AG09309 (cell line): Measurements from ENCODE around the gene NDUFAF8.

ENCODE experiments used
- DNase-seq: peaks from one replicate; pipeline ENCODE4 v3.0.0-alpha.2; 2010; ENCODE audit warnings: low read depth
- H3K4me3 ChIP-seq: 2 replicates; pipeline ENCODE4 v1.5.1; 2011; ENCODE audit warnings: mild to moderate bottlenecking, low read depth, low read length, moderate library complexity; ENCODE audit not compliant: control insufficient read depth
- CTCF ChIP-seq: IDR thresholded peaks from 2 replicates; pipeline ENCODE4 v1.5.1; 2011; ENCODE audit warnings: mild to moderate bottlenecking, low read depth, low read length, inconsistent platforms; ENCODE audit not compliant: insufficient read depth, control insufficient read depth; ENCODE audit errors: missing control alignments

NDUFAF8 gene

GRCh38 chr17:81267390-81268067, 28.4 kb downstream of the NDUFAF8 start:
- no peak overlapping the region for H3K4me3 ChIP-seq
- no peak for DNase-seq
- no peak for TF ChIP-seq CTCF

- no peak overlapping the region for H3K4me3 ChIP-seq
- no peak for DNase-seq
- no peak for TF ChIP-seq CTCF
Observed at GRCh38 chr17:81270279-81270678, 31.2 kb downstream of the NDUFAF8 start.

- no peak for TF ChIP-seq CTCF
- H3K4me3 ChIP-seq = no peak overlapping the region
- DNase-seq = no peak
Observed at GRCh38 chr17:81271226-81271625, 32.1 kb downstream of the NDUFAF8 start.

GRCh38 chr17:81272616-81273015, 33.5 kb downstream of the NDUFAF8 start:
- no peak for DNase-seq
- no peak overlapping the region for H3K4me3 ChIP-seq
- no peak for TF ChIP-seq CTCF

GRCh38 chr17:81273698-81274470, 34.8 kb downstream of the NDUFAF8 start:
- DNase-seq = no peak

GRCh38 chr17:81274471-81274855, 35.3 kb downstream of the NDUFAF8 start:
- no peak for DNase-seq
- no peak overlapping the region for H3K4me3 ChIP-seq
- no peak for TF ChIP-seq CTCF

More at GRCh38 chr17:81273698-81274470, 34.8 kb downstream of the NDUFAF8 start:
- H3K4me3 ChIP-seq = no peak overlapping the region
- TF ChIP-seq CTCF = no peak
